ENCODE measurements around the gene LRP3. TPM values are rescaled to one million over a fixed set of nuclear protein-coding genes. Genes with fewer than 3 reads are reported as not detected.

Gene LRP3
- polyA plus RNA-seq, 4 donors, result 2.0 to 34.0 (median 9.6) TPM

GRCh38 chr19:33194886-33195644 is 935 bp downstream of the LRP3 start:
- H3K36me3 ChIP-seq (ENCODE audit: control insufficient read depth in 3 of 3, insufficient read depth in 2 of 3, low read depth in 1 of 3, low read length in 3 of 3), result peaks cover 0 to 35% (median 0%) of the 10 kb centered on the region in 3 donors
- H3K4me1 ChIP-seq (ENCODE audit: control insufficient read depth in 3 of 3, insufficient read depth in 2 of 3, low read depth in 1 of 3, low read length in 2 of 3), result peaks cover 0 to 11% (median 0%) of the 10 kb centered on the region in 3 donors
- H3K27ac ChIP-seq (ENCODE audit: low read depth in 1 of 3, low read length in 2 of 3), result peak overlapping the region in 1 of 3 donors; percentile 73
- peaks cover 0 to 3% (median 2%) of the 10 kb centered on the region in 3 donors for H3K27me3 ChIP-seq (ENCODE audit: control insufficient read depth in 3 of 3, insufficient read depth in 3 of 3, low read length in 3 of 3)
- FAIRE-seq (no peak), DNase-seq (peak; percentile 12 to 76)
- 2 to 6% (median 2%) methylated on average over 31 to 49 of the region's 49 CpGs for WGBS, 3 donors
- peak overlapping the region; percentile 60 to 62 (median 61) for H3K4me3 ChIP-seq (ENCODE audit: low read depth in 1 of 3, low read length in 3 of 3)
- H3K9me3 ChIP-seq (ENCODE audit: control insufficient read depth in 2 of 2, insufficient read depth in 1 of 2, low read depth in 1 of 2, low read length in 1 of 2), result no peaks in the 10 kb centered on the region

- DNase-seq, result no peak
- peaks cover 0 to 41% (median 0%) of the 10 kb centered on the region in 3 donors for H3K36me3 ChIP-seq (ENCODE audit: control insufficient read depth in 3 of 3, insufficient read depth in 2 of 3, low read depth in 1 of 3, low read length in 3 of 3)
- no peaks in the 10 kb centered on the region for H3K9me3 ChIP-seq (ENCODE audit: control insufficient read depth in 2 of 2, insufficient read depth in 1 of 2, low read depth in 1 of 2, low read length in 1 of 2)
- FAIRE-seq, result no peak
- H3K27ac ChIP-seq (ENCODE audit: low read depth in 1 of 3, low read length in 2 of 3), result peak overlapping the region in 1 of 3 donors; percentile 73
- H3K4me3 ChIP-seq (ENCODE audit: low read depth in 1 of 3, low read length in 3 of 3), result peak overlapping the region in 1 of 3 donors; percentile 61
- WGBS, 3 donors, result 66 to 71% (median 67%) methylated on average over 17 of the region's 17 CpGs
- peaks cover 0 to 11% (median 0%) of the 10 kb centered on the region in 3 donors for H3K4me1 ChIP-seq (ENCODE audit: control insufficient read depth in 3 of 3, insufficient read depth in 2 of 3, low read depth in 1 of 3, low read length in 2 of 3)
- H3K27me3 ChIP-seq (ENCODE audit: control insufficient read depth in 3 of 3, insufficient read depth in 3 of 3, low read length in 3 of 3), result peaks cover 0 to 3% (median 2%) of the 10 kb centered on the region in 3 donors
These were observed 1.7 kb downstream of the LRP3 start for GRCh38 chr19:33195645-33196347.

- FAIRE-seq (no peak), DNase-seq (no peak)
- Histone ChIP-seq H3K27me3 (ENCODE audit: control insufficient read depth in 3 of 3, insufficient read depth in 3 of 3, low read length in 3 of 3) (peaks cover 0 to 3% (median 0%) of the 10 kb centered on the region in 3 donors), H3K4me3 (ENCODE audit: low read depth in 1 of 3, low read length in 3 of 3) (no peak overlapping the region), H3K9me3 (ENCODE audit: control insufficient read depth in 2 of 2, insufficient read depth in 1 of 2, low read depth in 1 of 2, low read length in 1 of 2) (no peaks in the 10 kb centered on the region), H3K27ac (ENCODE audit: low read depth in 1 of 3, low read length in 2 of 3) (no peak overlapping the region), H3K36me3 (ENCODE audit: control insufficient read depth in 3 of 3, insufficient read depth in 2 of 3, low read depth in 1 of 3, low read length in 3 of 3) (peaks cover 0 to 49% (median 0%) of the 10 kb centered on the region in 3 donors), H3K4me1 (ENCODE audit: control insufficient read depth in 3 of 3, insufficient read depth in 2 of 3, low read depth in 1 of 3, low read length in 2 of 3) (peaks cover 0 to 11% (median 0%) of the 10 kb centered on the region in 3 donors)
- WGBS, 3 donors, result 91 to 92% (median 92%) methylated on average over 10 of the region's 10 CpGs
These were observed 2.5 kb downstream of the LRP3 start for GRCh38 chr19:33196446-33197193.

GRCh38 chr19:33197591-33198000 is 3.5 kb downstream of the LRP3 start:
- H3K27me3 ChIP-seq (ENCODE audit: control insufficient read depth in 3 of 3, insufficient read depth in 3 of 3, low read length in 3 of 3), result peaks cover 0 to 3% (median 0%) of the 10 kb centered on the region in 3 donors
- no peak overlapping the region for H3K27ac ChIP-seq (ENCODE audit: low read depth in 1 of 3, low read length in 2 of 3)
- no peak overlapping the region for H3K4me3 ChIP-seq (ENCODE audit: low read depth in 1 of 3, low read length in 3 of 3)
- DNase-seq (peak; percentile 22 to 39), FAIRE-seq (no peak)
- H3K36me3 ChIP-seq (ENCODE audit: control insufficient read depth in 3 of 3, insufficient read depth in 2 of 3, low read depth in 1 of 3, low read length in 3 of 3), result peaks cover 0 to 59% (median 0%) of the 10 kb centered on the region in 3 donors
- no peaks in the 10 kb centered on the region for H3K9me3 ChIP-seq (ENCODE audit: control insufficient read depth in 2 of 2, insufficient read depth in 1 of 2, low read depth in 1 of 2, low read length in 1 of 2)
- peaks cover 0 to 11% (median 0%) of the 10 kb centered on the region in 3 donors for H3K4me1 ChIP-seq (ENCODE audit: control insufficient read depth in 3 of 3, insufficient read depth in 2 of 3, low read depth in 1 of 3, low read length in 2 of 3)
- 32 to 62% (median 43%) methylated on average over 10 to 11 of the region's 11 CpGs for WGBS, 3 donors

- Histone ChIP-seq H3K4me1 (ENCODE audit: control insufficient read depth in 3 of 3, insufficient read depth in 2 of 3, low read depth in 1 of 3, low read length in 2 of 3) (peaks cover 0 to 11% (median 0%) of the 10 kb centered on the region in 3 donors), H3K27me3 (ENCODE audit: control insufficient read depth in 3 of 3, insufficient read depth in 3 of 3, low read length in 3 of 3) (peaks cover 0 to 3% (median 0%) of the 10 kb centered on the region in 3 donors), H3K27ac (ENCODE audit: low read depth in 1 of 3, low read length in 2 of 3) (no peak overlapping the region), H3K9me3 (ENCODE audit: control insufficient read depth in 2 of 2, insufficient read depth in 1 of 2, low read depth in 1 of 2, low read length in 1 of 2) (no peaks in the 10 kb centered on the region), H3K4me3 (ENCODE audit: low read depth in 1 of 3, low read length in 3 of 3) (no peak overlapping the region), H3K36me3 (ENCODE audit: control insufficient read depth in 3 of 3, insufficient read depth in 2 of 3, low read depth in 1 of 3, low read length in 3 of 3) (peaks cover 0 to 65% (median 0%) of the 10 kb centered on the region in 3 donors)
- WGBS, 3 donors, result 88 to 92% (median 89%) methylated on average over 7 of the region's 7 CpGs
- no peak for DNase-seq
- no peak for FAIRE-seq
These were observed 4.0 kb downstream of the LRP3 start for GRCh38 chr19:33198169-33198568.

GRCh38 chr19:33199441-33200265 is 5.5 kb downstream of the LRP3 start:
- WGBS, 3 donors, result 65 to 77% (median 74%) methylated on average over 8 of the region's 8 CpGs
- FAIRE-seq, result no peak

GRCh38 chr19:33201473-33201872 is 7.3 kb downstream of the LRP3 start:
- Histone ChIP-seq H3K4me3 (ENCODE audit: low read depth in 1 of 3, low read length in 3 of 3) (no peak overlapping the region), H3K9me3 (ENCODE audit: control insufficient read depth in 2 of 2, insufficient read depth in 1 of 2, low read depth in 1 of 2, low read length in 1 of 2) (no peaks in the 10 kb centered on the region), H3K27me3 (ENCODE audit: control insufficient read depth in 3 of 3, insufficient read depth in 3 of 3, low read length in 3 of 3) (no peaks in the 10 kb centered on the region), H3K4me1 (ENCODE audit: control insufficient read depth in 3 of 3, insufficient read depth in 2 of 3, low read depth in 1 of 3, low read length in 2 of 3) (peaks cover 0 to 3% (median 0%) of the 10 kb centered on the region in 3 donors), H3K27ac (ENCODE audit: low read depth in 1 of 3, low read length in 2 of 3) (no peak overlapping the region), H3K36me3 (ENCODE audit: control insufficient read depth in 3 of 3, insufficient read depth in 2 of 3, low read depth in 1 of 3, low read length in 3 of 3) (peaks cover 0 to 95% (median 0%) of the 10 kb centered on the region in 3 donors)
- DNase-seq, result no peak
- no peak for FAIRE-seq
- WGBS, 3 donors, result 86 to 93% (median 87%) methylated on average over 6 of the region's 6 CpGs

More at GRCh38 chr19:33199441-33200265, 5.5 kb downstream of the LRP3 start:
- no peak overlapping the region for H3K4me3 ChIP-seq (ENCODE audit: low read depth in 1 of 3, low read length in 3 of 3)
- H3K27ac ChIP-seq (ENCODE audit: low read depth in 1 of 3, low read length in 2 of 3), result no peak overlapping the region
- H3K4me1 ChIP-seq (ENCODE audit: control insufficient read depth in 3 of 3, insufficient read depth in 2 of 3, low read depth in 1 of 3, low read length in 2 of 3), result peaks cover 0 to 11% (median 0%) of the 10 kb centered on the region in 3 donors
- H3K27me3 ChIP-seq (ENCODE audit: control insufficient read depth in 3 of 3, insufficient read depth in 3 of 3, low read length in 3 of 3), result no peaks in the 10 kb centered on the region
- peaks cover 0 to 79% (median 0%) of the 10 kb centered on the region in 3 donors for H3K36me3 ChIP-seq (ENCODE audit: control insufficient read depth in 3 of 3, insufficient read depth in 2 of 3, low read depth in 1 of 3, low read length in 3 of 3)
- DNase-seq, result no peak
- no peaks in the 10 kb centered on the region for H3K9me3 ChIP-seq (ENCODE audit: control insufficient read depth in 2 of 2, insufficient read depth in 1 of 2, low read depth in 1 of 2, low read length in 1 of 2)
